Choroid plexus epithelial cell (primary cell): ENCODE measurements around the gene ETV6.

ENCODE experiments used
- DNase-seq: peaks from one replicate; pipeline ENCODE4 v3.0.0-alpha.2; 2010; ENCODE audit warnings: low read depth
- H3K4me3 ChIP-seq: 2 replicates; pipeline ENCODE4 v1.5.1; 2011; ENCODE audit warnings: low read depth, mild to moderate bottlenecking, control low read depth, low read length, moderate library complexity
- TF ChIP-seq, protein P1 (sequence below): conservative IDR thresholded peaks from 2 replicates; pipeline ENCODE4 v1.5.1; 2011; ENCODE audit warnings: low read depth, mild to moderate bottlenecking, control low read depth, inconsistent platforms, low read length, moderate library complexity

The ETV6 gene

DNA sequence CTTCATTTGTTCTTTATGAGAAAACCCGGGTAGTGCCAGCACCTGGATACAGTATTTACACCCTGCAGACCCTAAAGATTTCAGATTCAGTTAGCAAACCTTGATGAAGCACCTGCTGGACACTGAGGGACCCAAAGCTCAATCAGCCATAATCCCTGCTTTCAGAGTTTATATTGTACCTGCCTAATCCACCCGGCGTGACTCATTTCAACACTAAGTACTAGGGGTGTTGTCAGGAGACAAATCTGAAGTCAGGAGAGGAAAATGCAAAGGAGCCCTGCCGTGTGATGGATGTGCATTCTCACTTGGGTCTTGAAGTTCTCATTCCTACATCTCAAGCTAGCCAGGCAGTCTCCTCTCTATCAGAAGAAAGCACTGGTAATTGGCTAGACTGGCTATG is 244.5 kb downstream of the ETV6 start:
- TF ChIP-seq, protein P1, sequence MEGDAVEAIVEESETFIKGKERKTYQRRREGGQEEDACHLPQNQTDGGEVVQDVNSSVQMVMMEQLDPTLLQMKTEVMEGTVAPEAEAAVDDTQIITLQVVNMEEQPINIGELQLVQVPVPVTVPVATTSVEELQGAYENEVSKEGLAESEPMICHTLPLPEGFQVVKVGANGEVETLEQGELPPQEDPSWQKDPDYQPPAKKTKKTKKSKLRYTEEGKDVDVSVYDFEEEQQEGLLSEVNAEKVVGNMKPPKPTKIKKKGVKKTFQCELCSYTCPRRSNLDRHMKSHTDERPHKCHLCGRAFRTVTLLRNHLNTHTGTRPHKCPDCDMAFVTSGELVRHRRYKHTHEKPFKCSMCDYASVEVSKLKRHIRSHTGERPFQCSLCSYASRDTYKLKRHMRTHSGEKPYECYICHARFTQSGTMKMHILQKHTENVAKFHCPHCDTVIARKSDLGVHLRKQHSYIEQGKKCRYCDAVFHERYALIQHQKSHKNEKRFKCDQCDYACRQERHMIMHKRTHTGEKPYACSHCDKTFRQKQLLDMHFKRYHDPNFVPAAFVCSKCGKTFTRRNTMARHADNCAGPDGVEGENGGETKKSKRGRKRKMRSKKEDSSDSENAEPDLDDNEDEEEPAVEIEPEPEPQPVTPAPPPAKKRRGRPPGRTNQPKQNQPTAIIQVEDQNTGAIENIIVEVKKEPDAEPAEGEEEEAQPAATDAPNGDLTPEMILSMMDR, result no peak
- DNase-seq, result no peak
- H3K4me3 ChIP-seq, result no peak overlapping the region

DNA sequence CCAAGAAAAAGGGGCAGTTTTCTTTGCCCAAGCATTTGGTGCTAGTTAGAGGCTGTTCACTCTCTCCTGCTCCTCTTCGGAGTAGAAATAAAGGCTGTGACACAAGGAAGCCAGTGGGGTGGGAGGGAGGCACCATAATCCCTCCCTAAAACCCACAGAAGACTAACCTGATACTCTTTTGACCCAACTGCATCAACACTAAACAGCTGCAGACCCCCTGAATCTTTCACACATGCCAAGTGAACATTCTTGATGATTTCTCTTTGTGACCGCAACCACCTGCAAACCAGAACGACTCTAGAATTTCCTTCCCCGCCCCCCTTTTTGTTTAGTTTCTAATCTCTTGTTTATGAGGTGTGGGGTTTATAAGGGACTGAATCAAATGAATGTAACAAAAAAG is 245.4 kb downstream of the ETV6 start:
- no peak overlapping the region for H3K4me3 ChIP-seq
- TF ChIP-seq, protein P1, result no peak
- DNase-seq, result no peak

- DNase-seq, result no peak
- no peak overlapping the region for H3K4me3 ChIP-seq
- TF ChIP-seq, protein P1, result no peak
These were observed 246.1 kb downstream of the ETV6 start for GRCh38 chr12:11895421-11896078.

DNA sequence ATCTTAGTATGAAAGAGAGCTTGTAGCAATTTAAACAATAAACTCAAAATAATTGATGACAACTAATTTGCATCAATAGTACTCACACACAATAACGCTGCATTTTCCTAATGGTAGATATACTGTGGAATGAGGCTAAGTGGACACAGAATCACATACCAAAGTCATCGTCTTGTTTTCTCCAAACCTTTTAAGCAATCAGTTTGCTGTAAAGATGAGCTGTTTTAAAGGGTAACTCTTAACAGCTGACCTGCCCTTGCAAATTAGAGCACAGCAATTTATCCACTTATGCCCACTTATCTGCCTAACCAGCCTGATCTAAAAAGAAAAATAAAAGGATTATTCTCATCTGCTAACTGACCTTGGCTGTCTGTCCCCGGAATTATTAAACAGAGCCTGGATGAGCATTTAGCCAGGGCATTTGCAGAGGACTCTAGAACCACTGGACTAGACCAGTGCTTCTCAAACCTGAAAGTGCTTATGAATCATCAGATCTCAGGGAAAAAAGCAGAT is 247.0 kb downstream of the ETV6 start:
- DNase-seq, result no peak
- no peak overlapping the region for H3K4me3 ChIP-seq
- TF ChIP-seq, protein P1, result no peak

DNA sequence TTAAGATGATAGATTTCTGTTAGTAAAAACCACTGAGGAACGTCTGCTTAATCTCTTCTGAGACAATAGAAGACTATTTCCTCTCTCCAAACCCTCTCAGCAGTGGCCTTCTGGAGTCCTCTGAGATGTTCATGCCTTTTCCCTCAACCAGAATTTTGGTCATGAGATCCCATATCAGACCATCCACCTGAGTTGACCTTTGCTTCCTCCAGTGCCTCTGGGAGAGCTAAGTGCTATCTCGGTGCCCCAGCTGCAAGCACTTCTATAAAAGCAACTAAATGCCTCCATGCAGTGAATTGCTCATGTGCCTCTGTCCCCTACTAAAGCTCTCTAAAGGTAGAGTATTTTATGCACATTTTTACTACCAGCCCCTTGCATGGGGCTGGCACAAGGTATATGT is 248.4 kb downstream of the ETV6 start:
- no peak overlapping the region for H3K4me3 ChIP-seq
- DNase-seq, result no peak
- TF ChIP-seq, protein P1, result no peak

- TF ChIP-seq, protein P1, result no peak
- DNase-seq, result no peak
- H3K4me3 ChIP-seq, result no peak overlapping the region
These were observed 252.4 kb downstream of the ETV6 start for GRCh38 chr12:11901701-11902524.
